SK-N-MC (cell line): ENCODE data around the gene PLEKHH3.
"Not testable (repeated sequence)": the region's sequence is repeated elsewhere in the genome, so short reads cannot be mapped to it uniquely, and the experiment has no call there.

ENCODE experiments used
- DNase-seq: peaks from one replicate; pipeline ENCODE4 v3.0.0-alpha.2; 2011; ENCODE audit warnings: low read depth, low spot score
- H3K27ac ChIP-seq: fragments of 200-600 bp; sonication (generic); 2 replicates; pipeline ENCODE4 v1.5.1; 2016; ENCODE audit warnings: mixed run types
- H3K36me3 ChIP-seq: fragments of 200-600 bp; sonication (generic); 2 replicates; pipeline ENCODE4 v1.6.1; 2017; ENCODE audit warnings: antibody characterized with exemption, low read length, mixed read lengths; ENCODE audit not compliant: insufficient read depth
- H3K4me3 ChIP-seq: fragments of 200-600 bp; sonication (generic); 2 replicates; pipeline ENCODE4 v1.5.1; 2016
- H3K9ac ChIP-seq: fragments of 200-600 bp; sonication (generic); 2 replicates; pipeline ENCODE4 v1.8.0; 2017; ENCODE audit warnings: mixed run types, mixed read lengths; ENCODE audit not compliant: insufficient read length
- H3K9me3 ChIP-seq: fragments of 200-600 bp; sonication (generic); 2 replicates; pipeline ENCODE4 v1.6.1; 2017; ENCODE audit warnings: low read depth, mild to moderate bottlenecking, antibody characterized with exemption, low read length, moderate library complexity, mixed read lengths
- EZH2 ChIP-seq: fragments of 200-600 bp; sonication (generic); IDR thresholded peaks from one replicate; pipeline ENCODE4 v1.6.1; 2017; ENCODE audit warnings: antibody characterized with exemption
- FOXP2 ChIP-seq: optimal IDR thresholded peaks from 2 replicates; pipeline ENCODE3; 2011; ENCODE audit warnings: mild to moderate bottlenecking, moderate library complexity; ENCODE audit not compliant: insufficient read depth; ENCODE audit errors: extremely low read length, control extremely low read depth
- POLR2AphosphoS5 ChIP-seq: IDR thresholded peaks from 2 replicates; pipeline ENCODE4 v1.6.1; 2012; ENCODE audit warnings: mild to moderate bottlenecking, low read depth, low read length, borderline replicate concordance

PLEKHH3 gene

DNA sequence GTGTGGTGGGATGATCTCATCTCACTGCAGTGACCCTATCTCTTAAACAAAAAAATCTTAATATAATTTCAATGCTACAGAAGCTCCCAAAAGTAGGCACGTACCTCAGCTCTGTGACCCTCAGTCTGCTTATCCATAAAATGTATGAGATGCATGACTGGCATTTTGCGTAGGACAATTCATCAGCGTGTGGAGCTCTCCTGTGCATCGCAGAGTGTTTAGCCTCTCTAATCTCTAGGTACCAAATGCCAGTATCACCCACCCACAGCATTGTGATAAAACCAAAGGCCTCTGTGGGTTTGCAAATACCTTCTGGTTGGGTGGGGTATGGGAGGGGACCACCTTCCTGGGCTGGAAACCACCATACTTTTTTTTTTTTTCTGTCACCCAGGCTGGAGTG is 36.7 kb downstream of the PLEKHH3 start:
- H3K36me3 ChIP-seq, result no peaks in the 10 kb centered on the region
- no peak for DNase-seq
- no peaks in the 10 kb centered on the region for H3K9me3 ChIP-seq
- TF ChIP-seq FOXP2 (no peak), EZH2 (no peak), POLR2AphosphoS5 (no peak)
- no peak overlapping the region for H3K4me3 ChIP-seq
- no peak overlapping the region for H3K9ac ChIP-seq
- no peak overlapping the region for H3K27ac ChIP-seq

DNA sequence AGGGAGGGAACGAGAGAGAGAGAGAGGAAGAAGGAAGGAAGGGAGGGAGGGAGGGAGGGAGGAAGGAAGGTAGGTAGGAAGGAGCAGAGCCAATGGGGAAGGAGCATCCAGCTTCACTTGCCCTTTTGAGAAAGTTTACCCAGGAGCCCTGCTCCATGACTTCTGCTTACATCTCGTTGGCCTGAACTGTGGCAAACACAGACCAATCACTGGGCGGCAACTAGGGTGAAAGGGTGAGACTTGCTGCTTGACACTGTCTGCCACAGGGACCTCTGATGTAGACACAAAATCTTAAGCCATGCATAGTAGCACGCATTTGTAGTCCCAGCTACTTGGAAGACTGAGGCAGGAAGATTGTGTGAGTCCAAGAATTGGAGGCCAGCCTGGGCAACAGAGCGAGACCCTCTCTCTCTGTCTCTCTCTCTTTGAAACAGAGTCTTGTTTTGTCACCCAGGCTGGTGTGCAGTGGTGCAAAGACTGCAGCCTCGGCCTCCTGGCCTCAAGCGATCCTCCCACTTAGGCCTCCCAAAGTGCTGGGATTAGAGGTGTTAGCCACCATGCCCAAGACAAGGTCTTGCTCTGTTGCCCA is 37.2 kb downstream of the PLEKHH3 start:
- DNase-seq, result no peak
- TF ChIP-seq EZH2 (no peak), POLR2AphosphoS5 (no peak), FOXP2 (no peak)
- H3K4me3 ChIP-seq, result no peak overlapping the region
- H3K27ac ChIP-seq, result no peak overlapping the region
- H3K36me3 ChIP-seq, result no peaks in the 10 kb centered on the region
- H3K9ac ChIP-seq, result no peak overlapping the region
- H3K9me3 ChIP-seq, result no peaks in the 10 kb centered on the region

DNA sequence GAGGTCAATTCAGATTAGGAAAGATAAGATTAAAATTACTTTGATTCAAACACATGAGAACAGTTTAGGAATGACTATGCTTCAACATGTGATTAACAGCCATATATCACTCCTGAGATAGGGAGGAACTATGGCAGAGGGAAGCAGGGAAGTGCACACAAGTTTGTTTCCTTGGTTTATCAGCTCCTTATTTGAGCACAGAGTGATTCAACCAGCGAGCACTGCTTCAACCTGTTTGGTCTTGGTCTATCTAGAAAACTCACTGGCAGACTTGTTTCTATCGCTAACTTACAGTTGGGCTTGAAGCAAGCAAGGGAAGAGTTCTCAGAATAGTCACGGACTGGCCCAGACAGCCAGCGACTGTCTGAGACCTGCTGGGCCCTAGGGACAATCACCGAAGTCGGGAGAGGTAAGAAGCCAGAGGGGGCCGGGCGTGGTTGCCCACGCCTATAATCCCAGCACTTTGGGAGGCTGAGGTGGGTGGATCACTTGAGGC is 43.8 kb downstream of the PLEKHH3 start:
- H3K9me3 ChIP-seq, result no peaks in the 10 kb centered on the region
- no peak for TF ChIP-seq EZH2
- no peak for TF ChIP-seq FOXP2
- TF ChIP-seq POLR2AphosphoS5, result no peak
- no peak overlapping the region for H3K27ac ChIP-seq
- no peaks in the 10 kb centered on the region for H3K36me3 ChIP-seq
- H3K4me3 ChIP-seq, result no peak overlapping the region
- H3K9ac ChIP-seq, result no peak overlapping the region
- no peak for DNase-seq

DNA sequence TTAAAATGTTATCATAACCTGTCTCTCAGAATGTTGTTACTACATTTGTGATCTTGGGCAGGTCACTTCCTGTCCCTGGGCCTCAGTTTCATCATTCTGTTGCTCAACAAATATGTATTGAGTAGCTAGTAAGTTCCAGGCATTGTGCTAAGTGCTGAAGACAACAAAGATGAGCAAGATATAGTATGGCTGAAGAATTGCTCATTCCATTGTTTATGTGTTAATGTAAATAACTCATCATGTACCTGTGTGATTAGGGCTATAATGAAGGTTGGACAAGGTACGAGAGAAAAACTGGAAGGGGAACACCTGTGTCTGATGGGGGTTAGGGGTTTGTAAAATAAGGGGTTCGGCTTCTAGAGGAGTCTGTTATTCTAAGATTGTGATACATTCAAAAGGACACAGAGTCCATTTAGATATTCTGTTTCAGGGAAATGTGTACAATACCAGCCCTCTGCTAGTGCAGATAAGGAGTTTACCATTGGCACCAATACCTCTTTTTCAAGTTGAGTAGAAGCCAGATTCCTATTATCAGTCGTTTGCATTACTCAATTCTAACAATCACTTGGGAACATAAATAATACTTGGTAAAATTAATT is 47.3 kb downstream of the PLEKHH3 start:
- Histone ChIP-seq H3K9me3 (no peaks in the 10 kb centered on the region), H3K4me3 (no peak overlapping the region), H3K9ac (no peak overlapping the region), H3K27ac (no peak overlapping the region), H3K36me3 (no peaks in the 10 kb centered on the region)
- TF ChIP-seq EZH2 (no peak), POLR2AphosphoS5 (no peak), FOXP2 (no peak)
- no peak for DNase-seq

DNA sequence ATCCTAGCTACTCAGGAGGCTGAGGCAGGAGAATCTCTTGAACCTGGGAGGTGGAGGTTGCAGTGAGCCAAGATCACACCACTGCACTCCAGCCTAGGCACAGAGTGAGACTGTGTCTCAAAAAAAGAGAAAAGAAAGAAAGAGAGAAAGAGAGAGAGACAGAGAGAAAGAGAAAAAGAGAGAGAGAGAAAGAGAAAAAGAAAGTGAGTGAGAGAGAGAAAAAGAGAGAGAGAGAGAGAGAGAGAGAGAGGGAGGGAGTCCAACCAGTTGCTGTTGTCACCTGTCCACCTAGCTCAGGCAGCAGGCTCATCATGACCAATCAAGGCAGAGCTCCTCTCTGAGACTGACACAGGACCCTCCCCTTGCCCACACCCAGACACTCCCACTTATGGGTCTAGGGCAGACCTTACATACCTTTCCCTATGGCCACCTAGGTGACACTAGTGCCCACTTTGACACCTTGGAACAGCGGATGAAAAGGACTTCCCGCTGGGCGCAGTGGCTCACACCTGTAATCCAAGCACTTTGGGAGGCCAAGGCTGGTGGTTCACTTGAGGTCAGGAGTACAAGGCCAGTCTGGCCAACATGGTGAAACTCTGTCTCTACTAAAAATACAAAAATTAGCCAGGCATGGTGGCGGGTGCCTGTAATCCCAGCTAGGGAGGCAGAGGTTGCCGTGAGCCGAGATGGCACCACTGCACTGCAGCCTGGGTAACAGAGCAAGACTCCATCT is 49.6 kb downstream of the PLEKHH3 start:
- not testable (repeated sequence) for H3K27ac ChIP-seq, H3K36me3 ChIP-seq, H3K9me3 ChIP-seq, H3K9ac ChIP-seq, DNase-seq, H3K4me3 ChIP-seq

DNA sequence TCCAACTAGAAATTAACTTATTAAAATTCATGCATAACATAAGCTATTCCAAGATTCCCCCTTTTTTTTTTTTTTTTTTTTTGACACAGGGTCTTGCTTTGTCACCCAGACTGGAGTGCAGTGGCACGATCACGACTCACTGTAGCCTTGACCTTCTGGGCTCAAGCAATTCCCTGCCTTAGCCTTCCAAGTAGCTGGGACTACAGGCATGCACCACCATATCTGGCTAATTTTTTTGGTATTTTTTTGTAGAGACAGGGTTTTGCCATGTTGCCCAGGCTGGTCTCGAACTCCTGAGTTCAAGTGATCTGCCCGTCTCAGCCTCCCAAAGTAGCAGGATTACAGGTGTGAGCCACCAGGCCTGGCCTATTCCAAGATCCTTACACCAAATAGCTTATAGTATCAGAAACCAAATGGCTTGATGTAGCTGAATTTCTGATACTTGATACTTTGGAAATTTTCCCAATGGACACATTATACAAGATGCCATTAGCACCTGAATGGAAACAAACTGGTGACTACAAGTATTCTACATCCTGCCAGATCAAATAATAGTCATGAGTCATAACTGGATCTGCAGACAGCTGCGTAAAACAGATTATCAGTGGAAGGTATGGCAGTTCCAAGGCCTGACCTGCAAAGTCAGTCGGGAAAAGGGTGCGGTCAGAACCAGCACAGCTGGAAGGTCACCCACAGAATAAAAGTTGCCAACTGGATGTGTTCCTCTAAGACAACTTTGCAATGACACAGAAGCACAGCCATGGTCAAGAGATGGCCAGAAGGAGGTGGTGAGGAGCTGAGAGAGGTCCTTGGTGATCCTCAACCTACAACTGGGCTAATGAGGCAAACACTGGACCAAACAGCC is 52.8 kb downstream of the PLEKHH3 start:
- no peak for DNase-seq

DNA sequence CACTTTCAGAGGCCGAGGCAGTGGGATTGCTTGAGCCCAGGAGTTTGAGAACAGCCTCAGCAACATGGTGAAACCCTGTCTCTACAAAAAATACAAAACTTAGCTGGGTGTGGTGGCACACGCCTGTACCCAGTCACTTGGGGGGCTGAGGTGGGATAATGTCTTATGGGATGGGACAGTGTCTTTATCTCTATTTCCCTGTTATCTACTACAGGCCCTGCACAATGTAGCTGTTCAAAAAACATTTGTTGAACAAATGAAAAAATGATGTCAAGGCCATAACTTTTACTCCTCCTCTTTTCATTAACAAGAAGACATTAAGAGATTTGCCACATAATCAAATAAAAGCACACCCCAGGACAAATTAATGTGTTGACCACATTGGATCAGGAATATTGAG is 53.5 kb downstream of the PLEKHH3 start:
- DNase-seq, result no peak
- Histone ChIP-seq H3K4me3 (no peak overlapping the region), H3K9me3 (no peaks in the 10 kb centered on the region), H3K36me3 (no peaks in the 10 kb centered on the region), H3K9ac (no peak overlapping the region), H3K27ac (no peak overlapping the region)
- TF ChIP-seq POLR2AphosphoS5 (no peak), EZH2 (no peak), FOXP2 (no peak)

More for the DNA sequence above, 52.8 kb downstream of the PLEKHH3 start:
- no peak overlapping the region for H3K4me3 ChIP-seq
- H3K9me3 ChIP-seq, result no peaks in the 10 kb centered on the region
- no peak overlapping the region for H3K9ac ChIP-seq
- no peaks in the 10 kb centered on the region for H3K36me3 ChIP-seq
- no peak overlapping the region for H3K27ac ChIP-seq
- TF ChIP-seq FOXP2, result no peak
- TF ChIP-seq EZH2, result no peak
- no peak for TF ChIP-seq POLR2AphosphoS5

DNA sequence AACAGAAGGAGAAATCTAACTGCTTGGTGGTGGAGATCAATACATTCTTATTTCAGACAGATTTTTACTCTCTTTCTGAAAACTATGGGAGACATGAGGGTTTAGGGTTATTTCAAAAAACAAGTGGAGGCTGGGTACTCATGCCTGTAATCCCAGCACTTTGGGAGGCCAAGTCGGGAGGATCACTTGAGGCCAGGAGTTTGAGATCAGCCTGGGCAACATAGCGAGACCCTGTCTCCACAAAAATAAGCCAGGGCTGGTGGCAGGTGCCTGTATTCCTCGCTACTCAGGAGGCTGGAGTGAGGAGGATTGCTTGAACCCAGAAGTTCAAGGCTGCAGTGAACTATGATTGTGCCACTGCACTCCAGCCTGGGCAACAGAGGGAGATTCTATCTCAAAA is 54.8 kb downstream of the PLEKHH3 start:
- not testable (repeated sequence) for H3K27ac ChIP-seq, H3K9ac ChIP-seq, DNase-seq, H3K9me3 ChIP-seq, H3K36me3 ChIP-seq, H3K4me3 ChIP-seq
